HUES6 (cell line): ENCODE measurements around the gene FBXL14.

Experiments used
- H3K27ac ChIP-seq: 2 replicates; pipeline ENCODE4 v1.7.0; 2013; ENCODE audit warnings: low read depth, mild to moderate bottlenecking, low read length, inconsistent platforms
- H3K27me3 ChIP-seq: 2 replicates; pipeline ENCODE4 v1.6.1; 2013; ENCODE audit warnings: low read length; ENCODE audit not compliant: control insufficient read depth, insufficient read depth
- H3K36me3 ChIP-seq: 2 replicates; pipeline ENCODE4 v1.6.1; 2013; ENCODE audit warnings: low read length; ENCODE audit not compliant: control insufficient read depth, insufficient read depth
- H3K4me1 ChIP-seq: 2 replicates; pipeline ENCODE4 v1.6.1; 2013; ENCODE audit warnings: low read length; ENCODE audit not compliant: control insufficient read depth, insufficient read depth
- H3K4me3 ChIP-seq: 2 replicates; pipeline ENCODE4 v1.5.1; 2013; ENCODE audit warnings: low read depth, low read length
- H3K9ac ChIP-seq: one replicate; pipeline ENCODE4 v1.6.1; 2013; ENCODE audit warnings: mild to moderate bottlenecking, low read length
- H3K9me3 ChIP-seq: 2 replicates; pipeline ENCODE4 v1.6.1; 2013; ENCODE audit warnings: low read depth, low read length; ENCODE audit not compliant: control insufficient read depth, insufficient read depth

FBXL14 gene

DNA sequence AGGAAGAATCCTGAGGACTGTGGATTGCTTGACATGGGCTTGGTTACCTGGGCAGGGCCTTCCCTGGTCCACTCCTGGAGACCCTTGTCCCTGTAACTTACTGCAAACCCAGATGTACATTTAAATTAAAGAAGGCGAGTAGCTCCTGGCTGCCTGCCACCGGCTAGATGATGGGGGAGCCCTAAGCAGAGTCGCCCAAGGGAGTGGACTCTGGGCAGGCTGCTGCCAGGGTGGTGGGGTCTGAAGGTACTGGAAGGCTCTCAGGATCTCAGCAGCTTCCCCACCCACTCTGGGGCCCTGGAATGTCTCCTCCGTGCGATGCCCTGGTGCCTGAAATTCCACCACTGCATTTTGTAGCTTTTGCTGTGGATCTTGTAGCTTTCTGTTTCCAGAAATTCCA lies 74.7 kb downstream of the FBXL14 start:
- peaks cover 4% of the 10 kb centered on the region; the same call in 1 of the 2 replicates for H3K9me3 ChIP-seq
- no peak overlapping the region for H3K27ac ChIP-seq
- H3K27me3 ChIP-seq: peaks cover 6% of the 10 kb centered on the region; the same call in 1 of the 2 replicates
- peaks cover 31% of the 10 kb centered on the region for H3K4me1 ChIP-seq
- no peak overlapping the region for H3K9ac ChIP-seq
- no peak overlapping the region for H3K4me3 ChIP-seq
- no peaks in the 10 kb centered on the region for H3K36me3 ChIP-seq

DNA sequence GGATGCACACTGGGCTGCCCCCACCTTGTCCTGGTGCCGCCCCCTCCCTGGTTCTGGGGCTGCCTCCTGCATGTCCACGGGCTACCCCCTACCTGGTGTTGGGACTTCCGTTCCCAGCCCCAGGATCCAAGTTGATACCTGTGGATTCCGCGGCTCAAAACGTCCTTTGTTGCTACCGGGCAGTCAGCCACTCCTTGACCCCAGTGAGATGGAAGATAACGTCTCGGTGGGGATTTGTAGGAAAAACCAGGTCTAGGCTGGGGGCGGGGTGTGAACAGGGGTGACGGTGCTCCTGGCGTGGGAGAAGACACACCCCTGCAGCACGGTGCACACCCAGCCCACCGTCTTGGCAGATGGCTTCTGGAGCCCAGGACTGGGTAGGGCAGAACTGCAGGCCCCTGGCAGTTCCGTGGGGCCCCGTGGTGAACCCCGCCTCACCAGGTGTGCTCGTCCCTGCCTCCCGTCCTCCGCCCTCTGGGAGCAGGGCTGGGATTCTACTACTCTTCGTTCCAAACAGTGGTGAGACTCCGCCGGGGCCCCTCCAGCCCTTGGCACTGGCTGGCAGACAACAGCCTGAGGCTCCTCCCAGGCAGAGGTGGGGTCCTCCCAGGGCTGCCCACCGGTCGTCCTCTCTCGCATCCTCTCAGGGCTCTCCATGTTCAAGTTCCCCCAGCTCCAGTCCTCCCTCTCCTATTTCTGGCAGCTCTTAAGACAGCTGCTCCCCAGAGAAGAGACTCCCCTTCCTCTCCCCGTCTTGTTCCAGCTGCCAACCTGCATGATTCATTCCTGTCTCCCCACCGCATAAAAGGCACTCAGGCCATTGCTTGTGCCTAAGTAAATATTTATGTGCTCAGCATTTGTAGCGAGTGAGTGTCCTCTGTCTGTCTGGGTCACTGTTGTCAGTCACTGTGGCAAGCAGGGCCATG lies 75.5 kb downstream of the FBXL14 start:
- Histone ChIP-seq H3K4me3 (no peak overlapping the region), H3K9ac (no peak overlapping the region), H3K27ac (no peak overlapping the region), H3K9me3 (peaks cover 7% of the 10 kb centered on the region; the same call in 1 of the 2 replicates), H3K36me3 (no peaks in the 10 kb centered on the region), H3K27me3 (peaks cover 1% of the 10 kb centered on the region; the same call in 1 of the 2 replicates), H3K4me1 (peaks cover 26% of the 10 kb centered on the region)

DNA sequence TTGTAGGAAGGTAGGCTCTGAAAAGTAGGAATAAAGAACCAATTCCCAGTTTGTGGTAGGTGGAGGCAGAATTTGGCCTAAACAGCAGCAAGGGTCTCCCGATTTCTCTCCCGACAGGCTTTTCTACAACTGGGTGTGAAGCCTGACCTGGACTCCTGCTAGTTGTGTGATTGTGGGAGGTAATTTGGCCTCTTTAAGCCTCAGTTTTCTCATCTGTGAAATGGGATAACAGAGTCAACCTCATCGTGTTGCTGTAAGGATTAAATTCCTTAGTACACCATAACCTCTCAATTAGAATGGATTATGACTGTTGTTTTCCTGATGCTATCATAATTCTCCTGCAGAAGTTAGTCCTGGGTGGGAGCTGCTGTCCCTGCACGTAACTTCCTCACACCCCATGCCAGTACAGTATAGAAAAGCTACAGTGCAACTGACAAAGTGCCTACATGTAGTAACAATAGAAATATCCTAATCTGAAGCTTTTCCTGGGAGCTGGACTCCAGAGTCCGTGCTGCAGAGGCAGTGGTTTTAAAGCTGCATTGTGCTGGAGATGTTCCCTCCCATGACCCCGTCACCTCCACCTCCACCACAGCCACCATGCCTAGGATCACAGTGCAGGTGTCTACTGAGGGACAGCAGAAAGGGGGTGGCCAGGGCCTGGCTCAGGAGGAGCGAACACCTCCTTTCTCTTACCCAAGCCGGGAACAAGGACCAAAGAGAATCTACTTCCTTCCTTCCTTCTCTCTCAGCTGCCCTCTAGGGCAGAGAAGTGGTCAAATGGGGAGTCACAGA lies 76.5 kb downstream of the FBXL14 start:
- Histone ChIP-seq H3K4me1 (peaks cover 17% of the 10 kb centered on the region), H3K27me3 (no peaks in the 10 kb centered on the region), H3K27ac (no peak overlapping the region), H3K4me3 (no peak overlapping the region), H3K9me3 (peaks cover 7% of the 10 kb centered on the region; the same call in 1 of the 2 replicates), H3K36me3 (no peaks in the 10 kb centered on the region), H3K9ac (no peak overlapping the region)

DNA sequence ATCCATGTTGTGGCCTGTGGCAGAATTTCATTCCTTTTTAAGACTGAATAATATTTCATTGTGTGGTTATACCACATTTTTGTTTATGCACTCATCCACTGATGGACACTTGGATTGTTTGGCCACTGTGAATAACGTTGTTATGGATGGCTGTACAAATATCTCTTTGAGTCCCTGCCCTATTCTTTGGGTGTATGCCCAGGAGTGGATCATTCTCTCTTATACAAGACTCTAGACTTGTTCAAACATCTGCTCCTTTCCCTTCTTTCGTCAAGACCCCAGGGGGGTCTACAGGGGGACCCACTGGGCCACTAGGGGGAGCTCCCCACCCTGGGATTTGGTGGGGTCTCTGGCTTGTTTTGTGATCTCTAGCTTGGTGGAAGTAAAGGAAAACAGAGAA lies 77.4 kb downstream of the FBXL14 start:
- Histone ChIP-seq H3K9me3 (peaks cover 7% of the 10 kb centered on the region; the same call in 1 of the 2 replicates), H3K4me3 (no peak overlapping the region), H3K27me3 (no peaks in the 10 kb centered on the region), H3K27ac (no peak overlapping the region), H3K4me1 (peaks cover 17% of the 10 kb centered on the region), H3K9ac (no peak overlapping the region), H3K36me3 (no peaks in the 10 kb centered on the region)
